HG02973 (cell line): ENCODE results near the gene FXYD7.
"Not testable (repeated sequence)": the region's sequence is repeated elsewhere in the genome, so short reads cannot be mapped to it uniquely, and the experiment has no call there.

ENCODE experiments used
- ATAC-seq: cut with Tn5 transposase; IDR thresholded peaks from one replicate; pipeline ENCODE4 v1.9.1; 2021; ENCODE audit warnings: moderate library complexity; ENCODE audit not compliant: unreplicated experiment

FXYD7 gene

DNA sequence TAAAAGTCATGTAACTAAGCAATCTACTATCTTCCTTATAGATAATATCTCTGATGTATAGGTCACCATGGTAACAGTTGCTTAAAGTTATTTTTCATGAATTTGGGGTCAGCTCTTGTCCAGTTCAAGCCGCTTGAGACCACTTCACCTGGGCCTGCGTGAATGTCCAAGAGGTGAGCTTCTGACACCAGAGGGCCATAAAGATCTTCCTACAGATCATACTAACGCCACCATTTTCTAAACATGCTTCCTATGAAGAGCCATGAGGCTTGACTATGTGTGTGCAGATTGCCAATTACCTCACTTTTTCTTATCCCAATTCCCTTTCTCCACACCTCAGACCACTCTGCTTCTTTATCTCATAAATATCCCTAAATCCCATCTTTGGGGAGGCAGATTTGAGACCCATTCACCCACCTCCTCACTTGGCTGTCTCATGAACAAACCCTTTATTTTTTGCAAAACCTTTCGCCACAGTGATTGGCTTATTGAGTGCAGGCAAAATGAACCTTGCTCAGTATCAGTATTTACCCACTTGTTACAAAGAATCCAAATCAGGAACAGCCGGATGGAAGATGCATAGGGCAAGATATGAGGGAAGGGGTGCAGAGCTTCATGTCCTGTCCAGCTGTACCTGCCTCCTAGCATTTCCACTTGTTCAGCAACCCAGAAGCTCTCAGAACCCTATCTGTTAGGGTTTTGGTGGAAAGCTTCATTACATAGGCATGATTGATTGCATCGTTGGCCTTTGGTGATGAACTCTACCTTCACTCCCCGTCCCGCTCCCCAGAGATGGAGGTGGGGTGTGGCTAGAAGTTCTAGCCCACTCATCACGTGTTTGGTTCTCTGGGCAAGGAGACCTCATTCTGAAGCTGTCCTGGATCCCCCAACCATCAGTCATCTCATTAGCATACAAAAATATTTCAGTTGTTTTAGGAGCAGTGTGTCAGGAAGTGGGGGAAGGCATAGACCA, 51.2 kb downstream of the FXYD7 start:
- no peak for ATAC-seq

DNA sequence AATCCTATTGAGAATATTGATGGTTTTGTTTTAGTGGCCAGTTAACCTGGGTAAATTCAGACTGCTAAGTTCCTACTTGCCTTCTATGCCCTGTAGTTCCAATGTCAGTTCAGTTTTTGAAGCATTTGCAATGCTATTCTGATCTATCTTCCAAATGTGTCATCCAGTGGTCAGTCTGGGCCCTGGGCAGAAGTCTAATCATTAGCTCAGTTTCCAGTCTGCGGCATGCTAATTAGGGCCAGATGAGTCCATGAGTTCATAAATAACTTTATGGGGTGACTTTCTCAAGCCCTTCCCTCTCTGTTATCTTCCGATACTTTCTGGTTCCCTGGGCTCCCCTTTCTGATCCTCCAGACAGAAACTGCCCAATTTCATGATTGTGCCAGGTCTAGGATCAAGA, 52.8 kb downstream of the FXYD7 start:
- ATAC-seq: no peak

DNA sequence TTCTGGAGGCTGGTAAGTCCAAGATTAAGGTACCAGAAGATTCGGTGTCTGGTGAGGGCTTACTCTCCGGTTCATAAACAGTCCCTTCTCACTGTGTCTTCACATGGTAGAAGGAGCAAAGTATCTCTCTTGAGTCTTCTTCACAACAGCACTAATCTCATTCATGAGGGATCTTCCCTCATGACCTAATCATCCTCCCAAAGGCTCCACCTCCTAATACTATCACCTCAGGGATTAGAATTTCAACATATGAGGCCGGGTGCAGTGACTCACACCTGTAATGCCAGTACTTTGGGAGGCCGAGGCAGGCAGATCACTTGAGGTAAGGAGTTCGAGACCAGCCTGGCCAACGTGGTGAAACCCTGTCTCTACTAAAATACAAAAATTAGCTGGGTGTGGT, 53.8 kb downstream of the FXYD7 start:
- ATAC-seq: not testable (repeated sequence)

DNA sequence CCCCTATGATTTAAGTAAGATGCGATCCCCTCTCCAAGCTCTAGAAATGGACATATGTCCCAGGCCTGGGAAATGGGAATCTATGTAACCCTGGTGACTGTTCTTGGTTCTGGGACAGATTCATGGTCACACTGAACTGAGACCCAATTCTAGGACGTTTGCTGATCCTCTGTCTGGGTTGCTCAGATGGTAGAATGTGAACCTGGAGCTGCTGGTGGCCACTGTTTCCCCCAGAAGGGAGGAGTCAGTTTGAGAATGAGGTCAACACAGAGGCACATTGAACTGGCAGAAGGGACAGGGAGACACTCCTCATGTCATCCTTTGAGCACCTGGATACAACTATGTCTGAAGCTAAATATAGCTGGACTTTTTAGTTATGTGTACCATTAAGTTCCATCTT, 56.4 kb downstream of the FXYD7 start:
- no peak for ATAC-seq

DNA sequence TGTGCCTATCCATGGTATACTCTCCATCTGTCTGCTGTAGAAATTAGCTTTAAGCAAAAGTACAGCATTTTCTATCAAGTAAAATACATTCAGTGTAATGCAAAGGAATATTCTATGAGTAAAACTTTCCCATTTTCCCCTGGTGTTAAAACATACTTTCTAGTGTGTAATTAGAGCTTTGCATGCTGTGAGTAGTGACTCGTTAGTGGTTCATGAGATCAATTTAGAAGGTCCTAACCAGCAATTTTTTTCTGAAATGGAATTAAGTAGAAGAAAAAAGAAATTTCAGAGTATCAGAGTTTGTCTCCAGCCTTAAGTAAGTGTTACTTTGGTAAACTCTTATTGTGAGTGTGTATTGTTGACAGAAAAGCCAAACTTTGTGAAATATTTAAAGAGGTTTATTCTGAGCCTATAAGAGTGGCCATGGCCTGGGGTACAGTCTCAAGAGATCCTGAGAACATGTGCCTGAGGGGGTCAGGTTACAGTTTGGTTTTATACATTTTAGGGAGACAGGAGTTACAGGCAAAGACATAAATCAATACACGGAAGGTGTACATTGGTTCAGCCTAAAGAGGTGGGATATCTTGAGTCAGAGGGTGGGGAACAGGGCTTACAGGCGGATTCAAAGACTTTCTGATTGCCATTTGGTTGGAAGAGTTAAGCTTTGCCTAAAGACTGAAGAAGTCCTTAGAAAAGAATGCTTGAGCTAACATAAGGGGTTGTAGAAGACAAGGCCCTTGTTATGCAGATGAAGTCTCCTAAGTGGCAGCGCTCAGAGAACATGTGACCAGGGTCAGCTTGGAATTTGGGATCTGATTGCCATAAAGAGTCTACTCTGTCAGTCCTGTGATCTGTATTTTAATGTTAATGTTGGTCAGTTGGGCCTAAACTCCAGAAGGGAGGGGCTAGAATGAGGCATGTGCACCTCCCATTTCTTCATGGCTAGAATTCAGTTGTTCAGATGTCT, 60.0 kb downstream of the FXYD7 start:
- ATAC-seq: no peak
